GM21786 (cell line): Measurements from ENCODE around the gene HMSD.
A peak's percentile ranks its signal among the peaks of the same experiment; 100 is the strongest.

ENCODE experiments used
- ATAC-seq: cut with Tn5 transposase; IDR thresholded peaks from one replicate; pipeline ENCODE4 v1.9.1; 2021; ENCODE audit not compliant: unreplicated experiment

HMSD gene

GRCh38 chr18:63987743-63988142, 38.6 kb downstream of the HMSD start:
- ATAC-seq, result no peak

GRCh38 chr18:63992751-63993150, 43.6 kb downstream of the HMSD start:
- ATAC-seq, result no peak

- peak; percentile 53 for ATAC-seq
These were observed 45.8 kb downstream of the HMSD start for GRCh38 chr18:63994783-63995399.

- no peak for ATAC-seq
These were observed 47.9 kb downstream of the HMSD start for GRCh38 chr18:63997041-63997440.

GRCh38 chr18:63997606-63998005, 48.5 kb downstream of the HMSD start:
- ATAC-seq, result no peak

- ATAC-seq, result no peak
These were observed 50.8 kb downstream of the HMSD start for GRCh38 chr18:63999871-64000270.

- ATAC-seq, result no peak
These were observed 53.5 kb downstream of the HMSD start for GRCh38 chr18:64002581-64002980.

GRCh38 chr18:64009305-64009704, 60.2 kb downstream of the HMSD start:
- ATAC-seq, result no peak
